Spinal cord (tissue), 10 donors: ENCODE data around the gene TM4SF18. TPM values are rescaled to one million over a fixed set of nuclear protein-coding genes. Genes with fewer than 3 reads are reported as not detected.
"Not testable (repeated sequence)": the region's sequence is repeated elsewhere in the genome, so short reads cannot be mapped to it uniquely, and the experiment has no call there.

Experiments used
- DNase-seq, 6 donors: peaks; one replicate each; pipeline versions ENCODE4 v3.0.0 to v3.0.0-alpha.2; 2013 to 2015; ENCODE audit warnings: low spot score in 6 of 6, low read depth in 4 of 6
- H3K27ac ChIP-seq: one replicate; pipeline ENCODE4 v1.5.1; 2013; ENCODE audit warnings: low read depth, low read length, control low read depth
- H3K27me3 ChIP-seq: one replicate; pipeline ENCODE4 v1.6.1; 2013; ENCODE audit warnings: low read length; ENCODE audit not compliant: control insufficient read depth, insufficient read depth
- H3K36me3 ChIP-seq: one replicate; pipeline ENCODE4 v1.6.1; 2013; ENCODE audit warnings: low read length; ENCODE audit not compliant: control insufficient read depth, insufficient read depth
- H3K4me1 ChIP-seq: one replicate; pipeline ENCODE4 v1.6.1; 2013; ENCODE audit warnings: low read length; ENCODE audit not compliant: control insufficient read depth, insufficient read depth
- H3K4me3 ChIP-seq: one replicate; pipeline ENCODE4 v1.5.1; 2013; ENCODE audit warnings: low read depth, low read length, control low read depth
- H3K9me3 ChIP-seq: one replicate; pipeline ENCODE4 v1.6.1; 2013; ENCODE audit warnings: low read length; ENCODE audit not compliant: control insufficient read depth, insufficient read depth
- WGBS: methylation state at CpG from one replicate; pipeline ENCODE4 v1.1.5; 2013; ENCODE audit warnings: missing lambda C conversion rate; ENCODE audit not compliant: insufficient coverage; 5-methylcytosine and 5-hydroxymethylcytosine counted together
- long read RNA-seq, 4 donors: transcript quantifications; one replicate each; lab custom pipeline, GENCODE V29; 2026
- polyA plus RNA-seq, 2 donors: library from polyadenylated mRNA; unstranded; fragments of 120-200 nt; gene quantifications; one replicate each; pipeline ENCODE4 v1.2.1, GENCODE V29; 2013; ENCODE audit not compliant: insufficient read length in 2 of 2
- total RNA-seq, 2 donors: library from RNA; depleted of rRNA in 1 of 2; stranded (reverse); fragments of 120-200 nt in 1 of 2; fragments of >200 nt in 1 of 2; gene quantifications; one replicate each; pipeline versions ENCODE4 v1.2.3 to v1.2.4, GENCODE V29; 2013 to 2014
- donor health status: healthy.

Gene TM4SF18
- total RNA-seq: 10 to 100 TPM; 12.4 to 17.1 TPM
- 1 to 10 TPM; 8.1 to 9.8 TPM for polyA plus RNA-seq
- long read RNA-seq, donor 1, transcript TM4SF18-201 (6 exons, 3,852 nt): major isoform, 5 of 6 reads
- long read RNA-seq, donor 1, partial matches to known transcripts: 0 of 6 reads
- long read RNA-seq, donor 1, other reads (novel, unspliced or antisense): 0 of 6 reads
- long read RNA-seq, donor 2: 0 reads
- long read RNA-seq, donor 3, partial matches to known transcripts: 0 of 3 reads
- long read RNA-seq, donor 3, other reads (novel, unspliced or antisense): 0 of 3 reads
- long read RNA-seq, donor 4, partial matches to known transcripts: 0 of 4 reads
- long read RNA-seq, donor 4, other reads (novel, unspliced or antisense): 0 of 4 reads

- DNase-seq: no peak
- H3K36me3 ChIP-seq: no peaks in the 10 kb centered on the region
- no peak within 1 kb of the TSS for H3K27ac ChIP-seq
- H3K9me3 ChIP-seq: no peaks in the 10 kb centered on the region
- H3K4me3 ChIP-seq: peak within 1 kb of the TSS; percentile 6
- 57% methylated on average over 5 of the region's 11 CpGs for WGBS
- H3K27me3 ChIP-seq: no peaks in the 10 kb centered on the region
- H3K4me1 ChIP-seq: no peaks in the 10 kb centered on the region
These were observed at the start of gene TM4SF18 for GRCh38 chr3:149333176-149333859. Gene TM4SF18, minus strand, starts transcription at chr3:149333636. Its CDS starts 254 bp downstream, at chr3:149333382.

DNA sequence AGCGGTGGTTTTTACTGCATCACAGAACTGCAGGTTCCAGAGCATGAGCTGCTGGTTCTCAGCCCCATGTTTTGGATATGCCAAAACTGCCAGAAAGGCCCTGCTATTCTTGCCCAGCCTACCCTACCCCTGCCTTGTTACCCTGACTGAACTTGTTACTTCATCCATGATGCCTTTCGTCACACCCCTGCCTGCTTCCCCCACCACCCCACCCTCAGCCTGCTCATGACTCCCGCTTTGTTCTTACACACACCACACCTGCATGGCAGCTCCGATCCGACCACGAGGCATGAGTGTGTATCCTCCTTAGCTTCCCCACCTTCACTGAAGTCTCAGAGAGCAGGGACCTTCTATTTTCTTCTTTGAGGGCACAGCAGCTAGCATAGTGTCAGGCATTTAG is 49.1 kb upstream of the TM4SF18 start:
- WGBS: 100% methylated on average over 2 of the region's 6 CpGs
- Histone ChIP-seq H3K4me1 (peaks cover 13% of the 10 kb centered on the region), H3K4me3 (no peak overlapping the region), H3K9me3 (no peaks in the 10 kb centered on the region), H3K27me3 (no peaks in the 10 kb centered on the region), H3K27ac (no peak overlapping the region), H3K36me3 (no peaks in the 10 kb centered on the region)
- DNase-seq: no peak

- Histone ChIP-seq H3K36me3 (no peaks in the 10 kb centered on the region), H3K27me3 (no peaks in the 10 kb centered on the region), H3K27ac (no peak overlapping the region), H3K4me3 (no peak overlapping the region), H3K4me1 (peaks cover 17% of the 10 kb centered on the region), H3K9me3 (no peaks in the 10 kb centered on the region)
- 100% methylated on average over 1 of the region's 4 CpGs for WGBS
- DNase-seq: no peak
These were observed 48.6 kb upstream of the TM4SF18 start for GRCh38 chr3:149382101-149382467.

GRCh38 chr3:149381173-149382100 is 48.0 kb upstream of the TM4SF18 start:
- no peaks in the 10 kb centered on the region for H3K27me3 ChIP-seq
- H3K36me3 ChIP-seq: no peaks in the 10 kb centered on the region
- H3K27ac ChIP-seq: no peak overlapping the region
- 100% methylated on average over 1 of the region's 6 CpGs for WGBS
- no peak overlapping the region for H3K4me3 ChIP-seq
- DNase-seq: no peak
- H3K9me3 ChIP-seq: no peaks in the 10 kb centered on the region
- peaks cover 17% of the 10 kb centered on the region for H3K4me1 ChIP-seq

- WGBS: no CpG with 5 or more reads among the region's 32 CpGs
- H3K27ac ChIP-seq, H3K36me3 ChIP-seq, H3K27me3 ChIP-seq, DNase-seq, H3K9me3 ChIP-seq, H3K4me3 ChIP-seq: not testable (repeated sequence)
- peaks cover 17% of the 10 kb centered on the region for H3K4me1 ChIP-seq
These were observed 46.8 kb upstream of the TM4SF18 start for GRCh38 chr3:149380220-149380619.

GRCh38 chr3:149378478-149379309 is 45.3 kb upstream of the TM4SF18 start:
- H3K27ac ChIP-seq: peak overlapping the region; percentile 81

DNA sequence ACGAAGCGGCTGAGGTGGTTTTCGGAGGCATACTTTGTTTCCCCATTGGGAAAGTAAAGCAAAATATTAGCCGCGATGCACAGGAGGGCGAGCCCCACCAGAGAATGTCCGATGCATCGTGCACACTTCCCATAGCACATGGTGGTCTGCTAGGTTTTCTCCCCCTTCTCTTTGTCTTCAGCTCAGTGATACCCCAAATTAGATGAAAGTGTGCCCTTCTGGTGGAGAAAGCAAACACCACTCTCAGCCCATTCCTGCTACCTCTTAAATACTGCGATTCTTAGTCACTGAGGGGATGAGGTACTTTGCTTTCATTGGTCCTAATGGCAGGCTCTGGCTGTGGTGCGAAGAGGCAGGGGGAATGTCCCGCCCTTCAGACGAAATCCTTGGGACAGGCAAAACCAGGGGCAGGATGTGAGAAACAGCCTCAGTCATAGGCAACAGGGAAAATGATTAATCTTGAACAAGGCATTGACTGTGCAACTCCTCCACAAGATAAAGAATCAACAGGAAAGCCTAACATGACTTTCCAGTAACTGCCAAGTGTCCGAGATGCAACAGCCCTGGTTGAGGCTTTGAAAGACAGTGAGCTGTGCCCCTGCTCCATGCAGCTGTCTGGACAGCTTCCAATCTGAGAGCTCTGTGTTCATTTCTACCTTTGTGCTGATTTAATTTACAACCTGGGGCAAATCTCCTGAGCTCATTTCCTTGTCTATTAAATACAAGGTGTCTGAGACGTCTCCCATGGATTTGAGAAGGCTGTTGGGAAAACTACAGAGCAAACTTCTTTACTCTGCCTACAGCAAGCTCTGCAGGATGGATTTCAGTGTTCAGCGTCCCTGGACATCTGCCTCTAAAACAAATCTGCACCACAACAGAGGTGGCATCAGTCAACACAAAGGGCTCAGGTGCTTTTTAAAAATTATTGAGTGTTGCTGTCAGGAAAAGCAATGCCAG is 44.2 kb upstream of the TM4SF18 start, which contains the start of gene TM4SF1:
TSS of gene TM4SF1 (minus strand) at position 242 of the 957 bp plus-strand sequence. CDS start at position 140, 102 bp downstream.
- peak in 2 of 6 donors; percentile 38 to 57 for DNase-seq
- Histone ChIP-seq H3K36me3 (no peaks in the 10 kb centered on the region), H3K4me3 (peak within 1 kb of the TSS; percentile 36)

More at GRCh38 chr3:149378478-149379309, 45.3 kb upstream of the TM4SF18 start:
- WGBS: 92% methylated on average over 9 of the region's 9 CpGs
- Histone ChIP-seq H3K9me3 (no peaks in the 10 kb centered on the region), H3K36me3 (no peaks in the 10 kb centered on the region), H3K4me1 (peaks cover 17% of the 10 kb centered on the region), H3K27me3 (no peaks in the 10 kb centered on the region), H3K4me3 (no peak overlapping the region)
- DNase-seq: no peak

GRCh38 chr3:149376718-149377407 is 43.4 kb upstream of the TM4SF18 start:
- peak in 1 of 6 donors; percentile 76 for DNase-seq
- Histone ChIP-seq H3K27me3 (no peaks in the 10 kb centered on the region), H3K27ac (peak overlapping the region; percentile 81), H3K36me3 (no peaks in the 10 kb centered on the region), H3K4me3 (peak overlapping the region; percentile 36), H3K9me3 (no peaks in the 10 kb centered on the region), H3K4me1 (peaks cover 17% of the 10 kb centered on the region)
- WGBS: 83% methylated on average over 2 of the region's 8 CpGs

More for the DNA sequence above, 44.2 kb upstream of the TM4SF18 start, which contains the start of gene TM4SF1:
- no peaks in the 10 kb centered on the region for H3K9me3 ChIP-seq
- H3K4me1 ChIP-seq: peaks cover 17% of the 10 kb centered on the region
- H3K27ac ChIP-seq: peak within 1 kb of the TSS; percentile 81
- H3K27me3 ChIP-seq: no peaks in the 10 kb centered on the region
- WGBS: 79% methylated on average over 8 of the region's 15 CpGs
